GM21576 (cell line): Measurements from ENCODE around the gene LPP.
"Not testable (repeated sequence)": the region's sequence is repeated elsewhere in the genome, so short reads cannot be mapped to it uniquely, and the experiment has no call there.

Experiments used
- ATAC-seq: cut with Tn5 transposase; IDR thresholded peaks from one replicate; pipeline ENCODE4 v1.9.1; 2021; ENCODE audit warnings: mild to moderate bottlenecking, moderate library complexity; ENCODE audit not compliant: unreplicated experiment

The LPP gene

GRCh38 chr3:188421836-188422540, 268.0 kb downstream of the LPP start:
- ATAC-seq, result peak; percentile 99

GRCh38 chr3:188427981-188428380, 274.0 kb downstream of the LPP start:
- not testable (repeated sequence) for ATAC-seq

DNA sequence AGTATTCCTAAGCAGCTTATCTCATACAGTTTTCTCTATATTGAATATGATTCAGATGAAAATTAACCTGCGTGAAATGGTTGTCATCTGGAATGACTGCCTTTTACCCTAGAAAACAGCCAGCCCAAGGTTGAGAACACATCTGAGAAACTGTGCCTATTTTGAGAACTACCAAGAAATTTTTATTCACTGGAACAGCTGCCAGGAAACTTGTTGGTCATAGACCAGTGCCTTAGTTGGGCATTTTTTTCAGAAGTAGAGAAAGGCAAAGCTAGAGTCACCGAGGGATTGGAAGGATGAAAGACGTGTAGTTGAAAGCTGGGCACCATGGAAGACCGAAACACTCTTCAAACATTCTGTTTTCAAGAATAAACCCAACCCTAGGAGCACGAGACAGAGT, 277.1 kb downstream of the LPP start:
- no peak for ATAC-seq

DNA sequence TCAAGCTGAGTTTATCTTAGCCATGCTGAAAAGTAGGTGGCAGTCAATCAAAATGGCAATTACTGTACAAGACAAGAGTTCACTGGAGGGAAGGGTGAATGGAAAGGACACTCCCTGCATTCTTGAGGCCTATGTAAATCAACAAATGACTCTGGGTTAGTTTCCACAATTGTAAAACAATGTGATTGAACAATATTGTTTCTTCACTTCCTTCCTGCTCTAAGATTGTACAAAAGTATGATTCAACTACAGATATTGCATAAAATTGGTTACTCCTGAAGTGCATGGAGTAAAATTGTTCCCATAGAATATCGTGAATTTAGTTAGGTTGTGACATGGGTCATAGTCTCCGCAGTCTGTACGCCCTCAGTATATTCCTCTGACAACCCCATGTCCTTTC, 277.6 kb downstream of the LPP start:
- ATAC-seq, result no peak

- ATAC-seq, result no peak
Observed at GRCh38 chr3:188432802-188433520, 279.0 kb downstream of the LPP start.

GRCh38 chr3:188433521-188434150, 279.7 kb downstream of the LPP start:
- ATAC-seq, result no peak

DNA sequence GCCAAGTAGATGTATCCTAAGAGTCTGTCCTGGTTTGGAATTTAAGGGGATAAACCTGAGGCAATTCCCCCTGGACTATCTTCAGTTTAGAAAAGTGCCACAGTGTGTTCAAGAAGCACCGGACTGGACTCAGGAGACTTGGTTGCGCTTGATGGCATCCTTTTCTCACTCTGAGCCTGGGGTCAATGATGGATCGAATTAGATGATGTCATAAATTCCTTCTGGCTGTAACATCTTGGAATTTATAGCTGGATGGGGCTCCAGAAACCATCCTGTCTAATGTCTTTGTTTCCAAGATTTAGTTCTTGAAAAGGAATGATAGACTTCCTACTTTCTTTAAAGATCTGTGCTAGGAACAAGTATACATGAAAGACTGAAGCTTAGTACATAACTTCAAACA, 280.6 kb downstream of the LPP start:
- no peak for ATAC-seq

- ATAC-seq, result no peak
Observed at GRCh38 chr3:188435266-188435665, 281.3 kb downstream of the LPP start.

DNA sequence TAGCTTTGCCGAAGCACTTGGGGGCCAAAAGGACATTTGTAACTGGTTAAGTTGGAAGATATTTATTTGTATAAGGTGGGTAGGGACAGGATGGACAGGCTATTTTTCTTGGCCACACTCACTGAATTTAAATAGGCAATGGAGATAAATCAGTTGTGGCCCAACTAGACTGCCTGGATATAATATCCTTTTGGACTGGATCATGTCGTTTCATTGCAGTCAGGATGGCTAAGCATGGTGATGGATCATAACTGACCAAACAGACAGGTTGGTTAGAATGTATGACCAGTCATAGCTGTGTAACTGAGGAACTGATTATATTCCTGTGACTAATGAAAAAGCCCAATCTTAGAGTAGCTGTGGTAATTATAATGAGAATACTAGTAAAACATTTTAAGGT, 284.0 kb downstream of the LPP start:
- ATAC-seq, result no peak

DNA sequence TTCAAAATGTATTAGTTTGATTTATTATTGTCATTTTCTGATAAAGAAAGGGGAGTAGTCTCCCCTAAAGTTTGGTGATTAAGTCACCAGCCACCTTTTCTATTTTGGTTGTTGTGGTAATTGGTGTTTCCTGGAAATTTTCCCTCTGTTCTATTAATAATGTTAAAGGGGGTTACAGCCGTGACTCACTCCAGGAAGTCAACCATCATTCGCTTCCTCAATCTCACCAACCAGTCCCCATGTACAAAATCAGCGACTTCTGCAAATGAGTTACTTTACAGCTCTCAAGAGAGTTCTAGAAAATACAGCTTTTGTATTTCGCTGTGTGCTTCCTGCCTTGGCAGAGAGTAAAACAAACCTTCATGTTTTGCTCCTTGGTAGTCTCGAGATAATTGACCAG, 285.1 kb downstream of the LPP start:
- peak; percentile 91 for ATAC-seq

- no peak for ATAC-seq
Observed at GRCh38 chr3:188440340-188440972, 286.5 kb downstream of the LPP start.

DNA sequence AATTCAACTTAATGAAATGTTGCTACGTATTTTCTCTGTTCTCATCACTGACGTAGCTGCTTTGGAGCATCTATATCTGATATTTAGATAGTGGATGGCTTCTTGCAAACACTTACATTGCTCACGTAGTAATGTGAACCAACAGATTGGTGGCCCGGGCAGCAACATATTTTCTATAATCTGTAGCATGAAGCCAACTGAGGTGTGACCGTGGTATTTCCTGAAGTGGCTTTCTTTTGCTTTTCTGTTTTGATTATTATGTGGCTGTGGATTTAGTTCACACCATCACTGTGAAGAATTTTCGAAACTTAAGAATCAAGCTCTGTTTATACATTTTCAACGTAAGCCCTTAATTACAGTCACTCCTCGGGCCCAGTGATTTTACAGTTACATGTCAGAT, 288.5 kb downstream of the LPP start:
- ATAC-seq, result no peak

GRCh38 chr3:188445175-188445574, 291.2 kb downstream of the LPP start:
- ATAC-seq, result not testable (repeated sequence)

DNA sequence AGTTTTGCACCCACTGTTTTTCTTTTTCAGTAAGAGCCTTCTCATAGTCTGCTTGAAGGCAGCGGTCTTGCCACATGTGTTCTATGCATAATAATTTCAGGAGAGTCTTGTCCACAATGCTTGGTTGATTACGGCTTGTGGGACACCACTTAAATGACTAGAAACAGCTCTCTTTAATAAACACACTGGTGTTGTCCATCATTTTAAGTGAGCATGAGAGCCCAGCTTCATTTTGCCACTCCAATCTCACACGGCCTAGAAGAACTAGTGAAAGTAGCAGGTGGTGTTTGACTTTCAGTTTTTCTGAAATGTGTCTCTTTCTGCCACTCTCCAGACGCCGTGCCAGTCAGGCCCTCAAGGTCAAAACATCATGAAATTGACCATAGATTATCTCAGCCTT, 292.1 kb downstream of the LPP start:
- ATAC-seq, result peak; percentile 73

DNA sequence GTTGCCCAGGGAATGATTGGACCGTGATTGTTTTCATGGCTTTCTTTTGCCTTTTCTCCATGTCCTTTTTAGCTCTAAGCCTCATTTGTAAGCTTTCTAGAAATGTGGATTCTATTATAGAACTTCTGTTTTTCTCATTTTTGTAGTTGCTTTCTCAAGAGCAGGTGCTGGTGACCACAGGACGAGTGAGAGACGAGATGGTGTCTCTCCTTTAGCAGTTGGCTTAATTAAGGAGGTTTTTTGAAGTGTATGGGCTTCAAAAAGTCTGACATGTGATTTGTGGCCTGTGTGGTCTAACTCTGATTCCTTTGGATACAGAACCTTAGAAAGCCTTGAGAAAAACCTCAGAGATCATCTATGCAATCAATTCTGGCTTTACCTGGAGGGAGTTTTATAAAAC, 292.8 kb downstream of the LPP start:
- peak; percentile 67 for ATAC-seq

GRCh38 chr3:188448813-188449212, 294.9 kb downstream of the LPP start:
- no peak for ATAC-seq

- ATAC-seq, result no peak
Observed at GRCh38 chr3:188449421-188449820, 295.5 kb downstream of the LPP start.

GRCh38 chr3:188452158-188452772, 298.3 kb downstream of the LPP start:
- ATAC-seq, result no peak

DNA sequence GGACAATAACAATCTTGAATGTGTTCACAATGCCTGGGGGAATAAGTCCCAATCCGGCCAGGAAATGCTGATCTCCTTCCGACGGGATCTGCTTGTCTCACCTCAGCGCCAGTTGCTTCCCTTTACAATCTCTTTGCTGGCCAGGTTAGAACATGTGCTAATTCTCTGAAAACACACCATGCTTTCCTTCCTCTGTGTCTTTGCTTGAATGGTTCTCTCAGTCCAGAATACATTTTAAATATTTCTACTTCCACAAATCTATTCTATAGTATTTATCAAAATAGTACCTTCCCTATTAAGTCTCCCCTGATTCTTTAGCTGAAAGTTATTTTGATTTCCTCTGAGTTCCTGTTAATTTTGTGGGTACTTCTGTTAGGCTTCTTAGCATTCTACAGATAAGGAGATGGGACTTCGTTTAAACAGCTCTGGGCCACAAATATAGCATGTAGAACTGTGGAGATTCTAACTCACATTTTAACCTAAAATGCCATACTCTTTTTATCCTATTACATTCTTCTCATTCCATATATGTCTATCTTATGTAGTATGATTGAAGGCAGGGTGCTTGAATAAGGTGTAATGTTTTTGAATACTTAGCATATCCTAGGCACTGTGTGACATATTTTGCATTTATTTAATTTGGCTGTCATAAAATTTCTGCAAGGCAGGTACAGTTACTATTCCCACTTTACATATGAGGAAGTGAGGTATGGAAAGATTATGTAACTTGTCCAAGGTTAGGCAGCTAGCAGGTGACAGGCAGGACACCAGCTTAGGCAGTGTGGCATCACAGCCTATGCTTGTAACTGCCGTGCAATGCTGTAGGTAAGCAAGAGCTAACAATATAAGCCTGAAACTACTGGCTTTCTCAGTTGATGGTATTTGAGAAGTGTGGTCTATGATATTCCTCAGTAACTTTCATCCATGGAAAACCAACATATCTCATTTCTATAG, 299.8 kb downstream of the LPP start:
- no peak for ATAC-seq

DNA sequence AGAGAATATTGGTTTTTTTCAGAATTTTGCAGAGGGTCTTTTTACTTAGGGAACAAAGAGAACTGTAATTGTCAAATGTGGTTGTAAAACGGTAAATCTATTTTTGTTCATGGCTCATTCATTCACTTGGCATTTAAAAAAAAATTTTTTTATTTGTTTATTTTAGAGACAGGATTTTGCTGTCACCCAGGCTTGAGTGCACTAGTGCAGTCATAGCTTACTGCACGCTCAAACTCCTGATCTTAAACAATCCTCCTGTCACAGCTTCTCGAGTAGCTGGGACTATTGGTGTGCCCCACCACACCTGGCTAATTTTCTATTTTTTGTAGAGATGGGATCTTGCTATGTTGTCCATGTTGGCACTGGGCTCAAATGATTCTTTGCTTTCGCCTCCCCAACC, 301.8 kb downstream of the LPP start:
- no peak for ATAC-seq
